HG03457 (cell line): ENCODE measurements around the gene NBEAL2.

Experiments used
- ATAC-seq: cut with Tn5 transposase; IDR thresholded peaks from one replicate; pipeline ENCODE4 v1.9.1; 2021; ENCODE audit warnings: moderate number of reproducible peaks; ENCODE audit not compliant: unreplicated experiment

The NBEAL2 gene, protein sequence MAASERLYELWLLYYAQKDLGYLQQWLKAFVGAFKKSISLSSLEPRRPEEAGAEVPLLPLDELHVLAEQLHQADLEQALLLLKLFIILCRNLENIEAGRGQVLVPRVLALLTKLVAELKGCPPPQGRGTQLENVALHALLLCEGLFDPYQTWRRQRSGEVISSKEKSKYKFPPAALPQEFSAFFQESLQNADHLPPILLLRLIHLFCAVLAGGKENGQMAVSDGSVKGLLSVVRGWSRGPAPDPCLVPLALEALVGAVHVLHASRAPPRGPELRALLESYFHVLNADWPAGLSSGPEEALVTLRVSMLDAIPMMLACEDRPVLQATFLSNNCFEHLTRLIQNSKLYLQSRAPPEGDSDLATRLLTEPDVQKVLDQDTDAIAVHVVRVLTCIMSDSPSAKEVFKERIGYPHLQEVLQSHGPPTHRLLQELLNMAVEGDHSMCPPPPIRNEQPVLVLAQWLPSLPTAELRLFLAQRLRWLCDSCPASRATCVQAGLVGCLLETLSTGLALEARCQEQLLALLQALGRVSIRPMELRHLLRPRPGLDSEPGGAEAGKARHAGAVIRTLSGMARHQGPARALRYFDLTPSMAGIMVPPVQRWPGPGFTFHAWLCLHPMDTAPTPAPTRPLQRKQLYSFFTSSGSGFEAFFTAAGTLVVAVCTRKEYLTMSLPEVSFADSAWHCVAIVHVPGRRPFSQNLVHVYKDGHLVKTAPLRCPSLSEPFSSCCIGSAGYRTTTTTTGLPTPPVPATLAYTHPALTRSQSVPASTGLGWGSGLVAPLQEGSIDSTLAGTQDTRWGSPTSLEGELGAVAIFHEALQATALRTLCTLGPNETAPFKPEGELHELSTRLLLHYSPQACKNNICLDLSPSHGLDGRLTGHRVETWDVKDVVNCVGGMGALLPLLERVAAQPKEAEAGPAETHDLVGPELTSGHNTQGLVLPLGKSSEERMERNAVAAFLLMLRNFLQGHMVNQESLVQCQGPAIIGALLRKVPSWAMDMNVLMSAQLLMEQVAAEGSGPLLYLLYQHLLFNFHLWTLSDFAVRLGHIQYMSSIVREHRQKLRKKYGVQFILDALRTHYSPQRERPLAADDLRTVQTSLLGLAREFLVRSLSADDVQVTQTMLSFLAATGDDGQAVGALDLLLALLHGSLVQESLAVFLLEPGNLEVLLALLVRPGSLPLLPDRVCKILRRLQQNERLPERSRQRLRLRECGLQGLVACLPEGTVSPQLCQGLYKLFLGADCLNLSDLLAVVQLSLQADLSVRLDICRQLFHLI (N-terminal part only)

DNA sequence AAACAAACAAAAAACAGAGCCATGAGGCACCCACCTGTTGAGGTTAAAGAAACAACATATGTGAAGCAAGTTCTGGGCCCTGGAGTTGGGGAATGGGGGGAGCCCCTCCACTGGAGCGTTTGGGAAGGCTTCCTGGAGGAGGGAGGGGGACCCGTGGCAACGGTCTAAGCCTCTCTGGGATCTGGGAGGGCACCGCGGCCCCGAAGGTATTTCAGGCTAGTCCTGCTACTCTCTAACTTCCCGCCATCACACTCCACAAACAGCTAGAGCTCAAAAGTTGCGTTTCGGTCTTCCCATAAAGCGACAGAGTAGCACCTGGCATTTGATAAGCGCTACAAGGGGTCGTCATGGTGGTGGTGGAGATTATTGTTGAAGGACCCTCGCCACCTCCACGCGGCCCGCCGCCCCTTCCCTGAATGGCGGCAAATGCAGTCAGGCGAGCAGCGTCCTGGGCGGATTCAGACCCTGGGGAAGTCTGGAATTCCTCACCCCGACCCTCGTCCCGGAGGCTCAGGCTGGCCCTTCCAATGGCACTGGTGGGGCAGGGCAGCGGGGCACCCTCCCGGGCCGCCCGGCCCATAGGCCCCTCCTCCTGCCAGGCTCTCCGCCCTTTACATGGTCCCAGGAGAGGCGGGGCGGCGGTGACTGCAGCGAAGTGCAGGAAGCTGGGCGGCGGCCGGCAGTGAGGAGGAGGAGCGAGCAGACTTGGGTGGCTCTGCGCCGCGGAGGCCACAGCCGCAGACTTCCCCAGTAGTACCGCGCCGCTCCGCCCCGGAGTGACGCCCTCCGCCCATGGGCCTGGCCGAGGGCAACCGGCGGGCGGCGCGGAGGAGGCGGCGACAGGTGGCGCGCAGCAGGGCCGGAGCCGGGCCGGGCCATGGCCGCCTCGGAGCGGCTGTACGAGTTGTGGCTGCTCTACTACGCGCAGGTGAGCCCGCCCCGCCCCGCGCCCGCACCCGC lies at the start of gene NBEAL2:
Gene NBEAL2, plus strand, starts transcription at position 682 of the 960 bp plus-strand sequence. Its CDS starts 196 bp downstream, at position 878.
- ATAC-seq = peak; percentile 44

DNA sequence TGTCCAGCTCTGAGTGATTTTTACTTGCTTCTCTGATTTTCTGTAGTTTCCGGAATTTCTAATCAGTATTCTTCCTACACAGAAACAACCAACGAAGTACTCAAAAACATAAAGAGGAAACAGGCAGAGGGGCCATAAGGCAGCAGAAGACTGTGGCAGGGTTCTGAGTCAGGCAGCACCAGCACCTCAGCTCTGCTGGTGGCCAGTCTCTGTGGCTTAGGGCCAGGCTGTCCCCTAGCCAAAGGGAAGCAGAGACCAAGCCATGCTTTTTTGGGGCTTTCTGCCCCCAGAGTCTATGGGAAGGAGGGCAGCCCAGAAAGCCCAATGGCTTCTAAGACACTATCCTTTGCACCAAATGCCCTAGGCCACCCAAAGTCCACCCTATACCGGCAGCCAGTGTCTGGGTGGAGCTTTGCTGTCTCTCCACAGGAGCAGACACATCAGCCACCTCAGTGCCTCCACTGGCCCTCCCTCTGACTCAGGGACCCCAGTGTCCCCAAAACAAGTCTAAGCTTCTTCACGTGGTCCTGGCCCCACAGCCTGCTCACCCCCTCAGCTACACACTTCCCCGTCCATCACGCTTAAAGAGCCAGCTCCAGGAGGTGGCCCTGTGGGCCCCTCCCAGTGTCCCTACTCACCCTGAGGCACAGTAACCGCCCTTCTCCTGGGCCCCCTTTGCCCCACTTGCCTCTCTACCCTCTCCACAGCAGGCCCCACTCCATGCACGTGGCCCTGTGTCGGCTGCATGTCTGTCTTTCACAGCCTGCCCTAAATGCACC lies 49.1 kb upstream of the NBEAL2 start:
- ATAC-seq = no peak

DNA sequence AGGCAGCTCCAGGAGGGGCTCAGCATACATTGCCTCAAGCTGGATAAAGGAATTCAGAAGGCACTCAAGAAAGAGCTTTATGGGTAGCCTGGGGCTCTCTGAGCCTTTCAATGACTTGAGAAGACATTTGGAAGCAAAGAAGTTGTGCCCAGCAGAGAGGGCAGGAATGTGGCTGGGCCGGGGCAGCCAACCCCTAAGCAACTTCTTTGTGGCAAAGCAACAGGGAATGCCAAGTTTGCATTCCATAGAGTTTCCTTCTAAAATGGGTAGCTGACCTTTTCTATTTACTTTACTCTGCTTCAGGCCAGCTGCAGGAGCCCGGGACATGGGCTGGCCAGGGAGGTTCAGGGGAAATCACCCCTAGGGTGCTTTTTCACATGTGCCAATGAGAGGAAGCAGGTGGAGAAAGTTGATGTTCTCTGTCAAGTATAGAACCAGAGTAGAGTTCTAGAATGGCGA lies 48.5 kb upstream of the NBEAL2 start:
- ATAC-seq = no peak

DNA sequence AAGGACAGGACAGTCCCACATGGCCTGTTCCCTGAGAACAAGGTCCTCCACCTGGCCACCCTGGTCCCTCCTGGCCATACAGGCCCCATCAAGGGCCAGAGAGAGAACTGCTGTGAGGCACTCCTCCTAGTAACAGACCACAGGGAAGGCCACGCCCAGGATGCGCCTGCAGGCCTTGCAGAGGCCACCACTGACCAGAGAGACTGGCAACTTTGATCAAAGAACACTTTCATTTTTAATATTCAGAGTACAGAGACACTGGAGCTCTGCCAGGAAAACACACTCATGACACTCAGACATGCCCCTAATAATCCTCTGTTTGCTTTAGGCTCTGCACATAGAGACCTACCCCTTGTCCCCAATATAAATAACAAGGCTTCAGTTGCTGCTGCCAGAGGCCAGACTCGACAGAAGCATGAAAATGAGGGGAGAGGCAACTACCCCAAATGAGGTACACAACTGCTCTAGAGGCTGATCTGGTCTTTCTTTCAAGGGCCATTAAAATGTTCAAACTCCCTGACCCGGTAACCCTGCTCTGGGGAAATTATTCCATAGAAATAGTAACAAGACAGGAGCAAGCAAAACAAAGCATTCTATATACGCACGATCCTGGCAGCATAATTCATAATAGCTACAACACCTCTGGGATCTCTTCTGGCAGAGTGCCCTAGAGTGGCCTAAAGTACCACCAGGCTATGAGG lies 47.7 kb upstream of the NBEAL2 start:
- ATAC-seq = no peak

DNA sequence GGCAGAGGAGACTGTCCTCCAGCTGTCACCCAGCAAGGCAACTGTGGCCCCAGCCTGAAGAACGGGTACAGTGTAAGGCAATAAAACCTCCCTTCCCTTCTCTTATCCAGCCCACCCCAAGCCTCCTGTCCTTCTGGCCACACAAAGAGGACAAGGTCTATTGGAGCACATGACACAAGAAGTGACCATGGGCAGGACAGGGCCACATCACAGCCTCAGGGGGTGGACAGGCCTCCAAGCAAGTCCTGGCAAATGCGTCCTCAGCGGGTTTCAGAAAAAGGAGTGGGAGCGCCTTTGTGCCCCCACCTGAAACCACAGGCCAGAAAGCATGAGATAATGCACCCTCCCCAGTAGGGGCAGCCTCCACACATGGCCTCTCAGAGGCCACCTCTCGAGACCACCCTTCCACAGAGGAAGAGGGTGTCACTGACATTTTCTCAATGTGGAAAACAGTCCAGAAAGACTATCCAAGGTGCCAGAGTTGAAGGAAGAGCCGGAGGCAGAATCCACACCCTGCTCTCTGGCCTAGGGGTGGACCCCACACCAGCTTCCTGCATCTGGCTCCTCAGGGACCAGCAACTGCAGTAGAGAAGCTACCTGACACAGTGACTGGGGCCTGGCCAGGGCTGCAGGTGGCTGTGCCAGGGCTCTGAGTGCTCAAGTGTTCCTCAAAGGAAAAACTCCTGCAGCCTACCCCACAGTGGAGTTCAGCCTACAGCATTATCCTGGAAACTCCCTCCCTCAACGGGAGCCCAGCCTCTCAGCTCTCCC lies 46.8 kb upstream of the NBEAL2 start:
- ATAC-seq = no peak

DNA sequence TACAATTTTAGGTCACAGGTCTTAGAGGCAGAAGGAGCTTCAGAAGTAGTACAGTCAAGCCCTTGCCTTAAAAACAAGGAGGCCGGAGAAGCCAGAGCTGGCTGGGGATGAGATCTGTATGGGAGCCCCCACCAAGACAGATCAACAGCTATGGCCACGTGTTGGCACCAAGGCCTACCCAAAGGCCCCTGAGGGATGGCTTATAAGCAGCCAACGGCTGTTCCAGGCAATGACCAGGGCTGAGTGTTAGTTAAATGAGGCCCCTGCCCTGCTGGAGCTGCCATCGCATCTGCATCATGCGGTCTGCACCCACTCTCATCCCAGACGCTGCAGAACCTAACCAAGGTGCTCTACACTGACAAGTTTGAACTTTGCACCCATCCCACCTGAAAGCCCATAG lies 46.2 kb upstream of the NBEAL2 start:
- ATAC-seq = no peak

DNA sequence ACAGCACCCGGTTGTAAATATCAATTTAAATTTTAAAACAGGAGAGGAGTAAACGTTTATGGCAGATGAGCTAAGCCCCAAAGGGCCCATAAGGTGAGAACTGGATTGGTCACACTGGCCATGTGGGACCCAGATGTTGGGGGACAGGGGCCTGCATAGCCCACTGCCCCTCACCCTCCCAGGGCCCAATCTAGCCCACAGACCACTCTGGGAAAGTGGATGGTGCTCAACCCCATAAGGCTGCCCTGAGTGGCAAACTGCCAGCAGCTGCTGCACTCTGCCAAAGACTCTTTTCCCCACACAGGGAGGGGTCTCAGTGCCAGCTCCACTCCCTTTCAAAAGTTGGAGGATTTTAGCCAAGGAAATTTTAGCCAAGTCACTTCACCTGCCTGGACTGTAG lies 45.4 kb upstream of the NBEAL2 start:
- no peak for ATAC-seq

DNA sequence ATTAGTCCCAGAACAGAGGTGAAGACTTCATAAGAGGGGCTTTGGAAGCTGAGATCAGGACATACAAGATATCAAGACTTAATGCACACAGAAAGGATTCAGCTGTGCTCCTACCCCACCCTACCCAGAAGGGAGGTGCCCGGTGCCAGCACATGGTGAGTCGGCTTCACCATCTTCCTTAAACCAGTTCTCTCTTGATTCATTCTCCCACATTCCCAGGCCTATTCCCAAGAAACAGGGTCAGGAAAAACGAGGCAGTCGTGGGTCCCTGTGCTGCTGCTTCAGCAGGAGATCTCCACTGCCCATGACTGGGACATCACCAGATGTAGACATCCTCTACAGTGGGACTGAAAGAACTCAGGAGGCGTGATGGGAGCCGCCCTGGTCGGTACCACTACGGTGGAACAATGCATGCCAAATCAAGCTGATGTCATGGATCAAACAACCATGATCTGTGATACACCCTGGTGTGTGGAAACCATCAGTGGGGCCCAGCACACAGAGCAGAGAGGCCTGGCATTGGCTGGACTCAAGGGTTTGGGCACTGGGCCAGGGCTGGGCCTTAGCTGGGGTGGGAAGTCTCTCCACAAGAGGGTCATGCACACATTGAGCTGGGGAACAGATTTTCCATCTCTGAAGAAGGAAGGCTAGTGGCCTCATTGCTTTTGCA lies 44.8 kb upstream of the NBEAL2 start:
- no peak for ATAC-seq

DNA sequence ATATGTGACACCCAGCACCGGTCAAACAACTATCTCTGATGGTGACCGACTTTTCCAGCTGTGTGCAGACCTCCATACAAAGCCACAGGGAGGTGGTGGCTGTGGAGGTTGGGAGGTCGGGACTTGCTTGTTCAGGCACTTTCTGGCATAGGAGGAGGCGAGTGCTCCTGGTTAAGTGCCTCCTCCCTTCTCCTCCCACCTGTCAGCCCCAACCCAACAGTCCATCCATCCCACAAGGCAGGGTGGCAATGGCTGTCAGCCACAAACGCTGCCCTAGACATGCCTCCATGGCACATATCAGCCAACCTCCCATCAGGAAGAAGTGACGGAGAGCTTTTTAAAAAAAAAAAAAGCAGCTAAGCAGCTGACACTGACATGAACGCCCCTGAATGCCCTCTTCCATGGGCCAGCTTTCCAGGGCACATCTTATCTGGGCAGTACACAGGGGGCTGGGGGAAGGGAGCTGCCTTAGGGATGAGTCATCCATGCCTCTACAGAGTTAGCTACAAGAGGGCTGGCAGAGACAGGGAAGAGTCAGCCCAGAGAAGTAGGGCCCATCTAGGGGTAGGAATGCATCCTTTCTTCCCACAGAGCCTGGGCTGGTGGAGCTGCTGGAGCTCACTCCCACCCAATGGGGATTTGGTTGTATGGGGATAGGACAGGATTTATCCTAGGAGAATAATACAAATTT lies 44.2 kb upstream of the NBEAL2 start:
- no peak for ATAC-seq

DNA sequence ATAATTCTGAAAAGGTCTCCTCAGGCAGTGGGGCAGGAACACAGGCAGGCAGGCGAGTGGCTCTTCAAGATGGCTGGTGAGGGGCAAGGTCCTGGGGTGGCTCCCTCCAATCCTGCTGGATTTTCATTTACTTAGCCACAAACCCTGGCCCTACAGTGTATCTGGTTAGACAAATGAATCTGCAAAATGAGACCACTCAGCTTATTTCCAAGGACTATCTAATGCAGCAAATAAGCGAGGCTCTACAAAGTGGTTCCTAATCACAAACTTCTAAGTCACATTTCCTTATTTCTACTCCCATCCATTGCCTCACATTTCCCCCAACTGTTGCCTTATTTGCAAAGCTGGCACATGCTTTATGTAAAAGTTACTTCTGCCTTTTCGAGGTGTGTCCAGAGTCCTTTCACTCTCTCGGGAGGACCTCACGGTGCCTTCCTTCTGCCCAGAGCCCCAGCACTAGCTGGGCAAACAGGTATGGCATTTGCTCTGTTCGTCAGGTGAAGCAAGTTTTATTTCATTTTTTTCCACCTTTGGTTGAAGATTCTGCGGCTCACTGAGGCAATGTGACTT lies 43.4 kb upstream of the NBEAL2 start:
- no peak for ATAC-seq

DNA sequence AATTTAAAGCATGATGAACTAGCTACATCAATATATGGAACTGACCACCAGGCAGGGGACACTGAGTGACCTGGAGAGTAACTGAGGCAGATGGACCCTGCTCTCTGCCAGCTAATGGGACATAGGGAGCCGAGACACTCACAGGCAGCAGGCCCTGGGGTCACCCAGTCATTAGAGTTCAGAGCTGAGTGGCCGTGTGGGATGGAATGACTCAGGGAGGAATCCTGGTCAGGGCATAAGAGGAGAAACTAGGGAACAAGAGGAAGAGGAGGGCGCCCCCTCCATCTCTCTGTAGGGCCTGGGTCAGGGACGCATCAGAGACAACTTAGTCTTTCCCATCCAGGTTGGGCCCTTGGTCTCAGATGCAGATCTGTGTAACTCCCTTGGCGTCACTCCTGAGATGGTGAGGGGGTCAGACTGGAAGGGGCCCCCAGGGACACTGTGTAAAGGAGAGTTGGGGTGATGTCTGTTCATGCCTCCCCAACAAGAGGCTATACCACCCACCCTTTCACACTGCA lies 42.7 kb upstream of the NBEAL2 start:
- ATAC-seq = no peak

DNA sequence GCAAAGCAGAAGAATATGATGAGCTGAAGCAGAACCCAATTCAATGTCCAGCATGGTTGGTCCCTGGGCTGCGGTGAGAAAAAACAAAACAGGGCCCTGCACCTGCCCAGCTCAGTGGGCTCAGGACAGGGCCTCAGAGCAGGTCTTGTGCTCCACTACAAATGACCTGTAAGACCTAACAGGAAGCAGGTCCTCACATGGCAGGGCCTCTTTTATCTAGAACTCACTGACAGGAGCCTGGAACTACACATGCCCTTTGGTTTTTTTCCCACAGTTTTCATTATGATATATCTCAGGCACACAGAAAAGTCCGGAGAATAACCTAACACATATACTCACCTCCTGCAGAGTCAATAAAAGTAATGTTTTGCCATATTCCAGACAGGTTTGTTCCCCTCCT lies 41.3 kb upstream of the NBEAL2 start:
- no peak for ATAC-seq

DNA sequence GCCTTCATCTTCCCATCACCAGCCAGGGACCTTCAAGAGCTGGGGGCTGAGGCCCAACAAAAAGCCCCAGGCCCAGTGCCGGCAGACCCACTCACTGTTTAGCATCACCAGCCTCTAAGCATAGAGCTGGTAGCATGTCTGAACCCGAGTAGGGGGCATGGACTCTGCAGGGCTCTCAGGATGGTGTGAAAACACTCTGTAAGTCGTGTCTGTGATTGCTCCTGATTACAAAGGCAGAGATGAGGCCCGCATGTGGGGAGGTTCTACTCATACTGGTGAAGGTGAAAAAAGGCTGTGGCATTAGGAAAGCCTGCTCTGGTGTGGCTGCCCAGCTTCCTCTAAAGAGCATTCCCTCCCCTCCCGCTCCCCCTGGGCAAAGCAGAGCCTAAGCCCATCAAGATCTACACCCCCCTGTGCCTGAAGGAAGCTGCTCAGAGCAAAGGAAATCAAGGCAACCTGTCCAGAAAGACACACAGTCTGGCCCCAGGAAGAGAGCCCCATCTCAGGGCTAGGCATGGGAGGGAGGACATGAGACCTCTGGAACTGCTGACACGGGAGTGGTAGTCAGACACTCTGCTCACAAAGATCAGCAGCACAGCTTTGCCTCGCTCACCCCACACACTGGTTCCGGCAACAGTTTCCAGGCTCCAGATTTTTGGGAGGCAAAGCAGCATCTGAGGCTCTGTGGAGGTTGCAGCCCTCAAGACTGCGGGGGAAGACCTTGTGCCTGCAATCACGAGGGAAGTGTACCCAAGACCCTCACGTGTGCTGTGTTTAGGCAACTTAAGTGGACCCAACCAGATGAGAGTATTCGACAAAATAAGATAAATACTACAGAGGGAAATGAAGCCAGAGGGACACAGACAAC lies 39.7 kb upstream of the NBEAL2 start:
- no peak for ATAC-seq

DNA sequence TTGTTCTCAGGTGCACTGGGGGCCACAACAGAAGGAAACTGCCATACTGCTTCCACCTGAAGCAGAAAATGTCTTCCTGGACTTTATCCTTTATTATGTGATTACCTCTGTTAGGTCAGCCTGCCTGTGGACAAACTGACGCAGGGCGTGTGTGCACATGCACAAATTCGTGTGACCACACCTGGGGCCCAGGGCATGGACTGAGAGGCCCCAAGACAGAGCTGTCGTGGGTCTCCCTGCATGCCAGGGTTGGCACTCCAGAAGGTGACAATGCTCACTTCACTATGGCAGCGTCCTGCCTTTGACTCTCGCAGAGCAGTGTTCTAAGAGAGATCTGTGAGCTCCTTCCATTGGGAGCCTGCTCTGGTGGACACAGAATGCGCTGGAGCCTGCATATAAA lies 37.4 kb upstream of the NBEAL2 start:
- no peak for ATAC-seq
